Mesothelial cell of epicardium (in vitro differentiated cells): ENCODE measurements around the gene PQBP1. TPM values are rescaled to one million over a fixed set of nuclear protein-coding genes. Genes with fewer than 3 reads are reported as not detected.
A peak's percentile ranks its signal among the peaks of the same experiment; 100 is the strongest.
"Not testable (repeated sequence)": the region's sequence is repeated elsewhere in the genome, so short reads cannot be mapped to it uniquely, and the experiment has no call there.

Experiments used
- DNase-seq, 2 experiments: peaks; one replicate each; pipeline ENCODE4 v3.0.0; 2021; ENCODE audit warnings: low spot score in 2 of 2; ENCODE audit not compliant: unreplicated experiment in 2 of 2
- H3K27ac Mint-ChIP-seq: 2 replicates; pipeline ENCODE4 v1.8.0; 2021; ENCODE audit warnings: mixed read lengths
- H3K27me3 Mint-ChIP-seq: 2 replicates; pipeline ENCODE4 v1.8.0; 2021; ENCODE audit warnings: low read depth, mixed read lengths
- H3K36me3 Mint-ChIP-seq: 2 replicates; pipeline ENCODE4 v1.8.0; 2021; ENCODE audit warnings: mixed read lengths
- H3K4me1 Mint-ChIP-seq: 2 replicates; pipeline ENCODE4 v1.8.0; 2021; ENCODE audit warnings: mixed read lengths
- H3K4me3 Mint-ChIP-seq: 2 replicates; pipeline ENCODE4 v1.8.0; 2021; ENCODE audit warnings: mild to moderate bottlenecking, moderate library complexity, mixed read lengths
- H3K9me3 Mint-ChIP-seq: 2 replicates; pipeline ENCODE4 v1.8.0; 2021; ENCODE audit warnings: mixed read lengths
- CTCF ChIP-seq: fragments of 200-600 bp; sonication (generic); IDR thresholded peaks from one replicate; pipeline ENCODE4 v1.5.0; 2021; ENCODE audit warnings: antibody characterized with exemption; ENCODE audit not compliant: unreplicated experiment
- total RNA-seq: library from RNA; stranded (reverse); gene quantifications from 3 replicates; pipeline ENCODE4 v1.2.1, GENCODE V29; 2021

The PQBP1 gene
- total RNA-seq, 1 donor from 2014 or later, result 62.2 TPM

- Mint-ChIP-seq H3K4me3 (no peak overlapping the region), H3K36me3 (no peaks in the 10 kb centered on the region), H3K27me3 (no peaks in the 10 kb centered on the region), H3K9me3 (peaks cover 16% of the 10 kb centered on the region), H3K27ac (peak overlapping the region; percentile 73), H3K4me1 (peaks cover 13% of the 10 kb centered on the region)
- TF ChIP-seq CTCF, result no peak
- DNase-seq, result peak in 1 of 2 experiments; percentile 22
Observed at GRCh38 chrX:48864210-48864609, 33.5 kb upstream of the PQBP1 start.

GRCh38 chrX:48872017-48872416 is 25.7 kb upstream of the PQBP1 start:
- not testable (repeated sequence) for DNase-seq, H3K36me3 Mint-ChIP-seq, H3K27ac Mint-ChIP-seq, H3K4me1 Mint-ChIP-seq, H3K4me3 Mint-ChIP-seq, H3K27me3 Mint-ChIP-seq, H3K9me3 Mint-ChIP-seq

- not testable (repeated sequence) for H3K27ac Mint-ChIP-seq, DNase-seq, H3K36me3 Mint-ChIP-seq, H3K4me3 Mint-ChIP-seq, H3K4me1 Mint-ChIP-seq, H3K27me3 Mint-ChIP-seq
- peaks cover 13% of the 10 kb centered on the region for H3K9me3 Mint-ChIP-seq
Observed at GRCh38 chrX:48876944-48877343, 20.8 kb upstream of the PQBP1 start.

- TF ChIP-seq CTCF, result no peak
- Mint-ChIP-seq H3K4me3 (no peak overlapping the region), H3K27me3 (no peaks in the 10 kb centered on the region), H3K27ac (no peak overlapping the region), H3K9me3 (peaks cover 8% of the 10 kb centered on the region), H3K4me1 (no peaks in the 10 kb centered on the region), H3K36me3 (no peaks in the 10 kb centered on the region)
- no peak for DNase-seq
Observed at GRCh38 chrX:48883729-48884128, 14.0 kb upstream of the PQBP1 start.

- H3K27me3 Mint-ChIP-seq, H3K36me3 Mint-ChIP-seq, H3K27ac Mint-ChIP-seq, DNase-seq, H3K4me1 Mint-ChIP-seq, H3K4me3 Mint-ChIP-seq: not testable (repeated sequence)
- H3K9me3 Mint-ChIP-seq, result peaks cover 12% of the 10 kb centered on the region
Observed at GRCh38 chrX:48886586-48886985, 11.1 kb upstream of the PQBP1 start.

GRCh38 chrX:48890296-48890925 is 7.3 kb upstream of the PQBP1 start:
- TF ChIP-seq CTCF, result no peak
- Mint-ChIP-seq H3K9me3 (peaks cover 12% of the 10 kb centered on the region), H3K27ac (peak overlapping the region; percentile 83), H3K27me3 (no peaks in the 10 kb centered on the region), H3K4me3 (peak overlapping the region; percentile 77), H3K4me1 (peaks cover 14% of the 10 kb centered on the region), H3K36me3 (peaks cover 8% of the 10 kb centered on the region)
- no peak for DNase-seq

GRCh38 chrX:48890934-48891401 is 6.8 kb upstream of the PQBP1 start:
- H3K4me1 Mint-ChIP-seq, result peaks cover 15% of the 10 kb centered on the region
- H3K4me3 Mint-ChIP-seq, result peak overlapping the region; percentile 77
- peaks cover 8% of the 10 kb centered on the region for H3K36me3 Mint-ChIP-seq
- no peaks in the 10 kb centered on the region for H3K27me3 Mint-ChIP-seq
- peak overlapping the region; percentile 83 for H3K27ac Mint-ChIP-seq
- TF ChIP-seq CTCF, result no peak
- peaks cover 12% of the 10 kb centered on the region for H3K9me3 Mint-ChIP-seq
- DNase-seq, result no peak
